NCI-H526 (cell line): ENCODE data around the gene C11orf24.

Experiments used
- DNase-seq, 2 experiments: peaks; one replicate each; lab custom pipeline; 2025; lab: John Stamatoyannopoulos, UW

C11orf24 gene

DNA sequence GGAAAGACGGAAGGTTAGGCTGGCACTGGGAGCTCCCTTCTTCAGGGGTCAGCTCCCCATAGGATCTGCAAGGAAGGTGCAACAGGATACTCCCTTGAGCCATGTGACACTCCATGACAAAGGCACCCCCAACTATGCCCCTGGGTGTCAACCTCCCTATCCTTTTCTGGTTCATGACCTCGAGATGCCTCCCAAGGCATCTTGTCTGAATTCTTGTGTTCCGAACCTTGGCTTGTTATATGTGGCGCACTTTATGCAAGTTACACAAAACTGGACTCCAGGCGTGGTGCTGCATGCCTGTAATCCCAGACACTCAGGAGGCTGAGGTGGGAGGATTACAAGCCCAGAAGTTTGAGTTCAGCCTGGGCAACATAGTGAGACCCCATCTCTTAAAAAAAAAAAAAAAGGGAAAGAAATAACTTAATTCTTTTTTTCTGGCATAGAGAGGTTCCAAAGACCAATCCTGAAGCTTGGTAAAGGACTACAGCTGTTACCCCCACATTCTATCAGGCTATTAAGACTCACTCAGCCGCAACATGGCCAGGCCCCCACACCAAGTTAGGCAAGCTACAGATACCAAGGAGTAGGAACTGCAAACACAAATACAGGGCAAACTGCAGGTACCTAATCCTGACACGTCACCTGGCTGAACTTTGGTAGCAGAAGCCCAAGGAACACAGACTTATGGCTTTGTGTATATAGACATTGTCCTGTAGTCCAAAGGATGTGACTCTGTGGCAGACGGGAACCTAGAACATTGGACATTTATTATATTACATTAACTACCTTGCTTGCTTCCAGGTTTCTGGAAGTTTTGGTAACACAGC is 1.4 kb downstream of the C11orf24 start:
- DNase-seq = no peak

DNA sequence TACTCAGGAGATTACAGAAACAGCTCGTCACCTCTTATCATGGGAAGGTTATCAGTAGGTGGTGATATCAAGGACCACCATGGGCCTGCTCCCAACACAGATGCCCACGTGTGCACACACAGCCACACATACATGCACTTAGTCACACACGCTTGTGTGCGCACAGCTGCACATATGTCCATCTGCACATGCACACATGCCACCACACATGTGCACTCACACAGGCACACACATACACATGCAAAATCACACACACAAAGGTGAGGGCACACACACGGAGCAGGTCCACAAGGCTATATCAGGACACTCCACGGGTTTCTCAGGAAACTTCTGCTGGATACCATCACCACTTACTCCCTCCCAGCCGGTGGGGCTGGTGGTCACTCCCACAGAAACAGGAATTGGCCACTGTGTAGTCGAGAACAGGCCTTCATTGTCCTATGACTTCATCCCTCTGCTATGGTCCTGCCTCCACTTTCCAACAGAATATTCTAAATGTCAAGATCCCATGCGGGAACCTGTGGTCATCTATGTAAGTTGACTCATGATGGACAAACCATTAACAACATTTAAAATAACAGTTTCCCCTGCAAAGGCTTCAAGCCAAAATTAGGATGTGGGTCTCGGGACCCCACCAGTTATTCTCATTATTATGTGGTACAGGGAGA is 2.2 kb downstream of the C11orf24 start:
- no peak for DNase-seq

- no peak for DNase-seq
Observed at GRCh38 chr11:68267881-68268240, 3.9 kb downstream of the C11orf24 start.

- DNase-seq = no peak
Observed at GRCh38 chr11:68266936-68267880, 4.6 kb downstream of the C11orf24 start.

DNA sequence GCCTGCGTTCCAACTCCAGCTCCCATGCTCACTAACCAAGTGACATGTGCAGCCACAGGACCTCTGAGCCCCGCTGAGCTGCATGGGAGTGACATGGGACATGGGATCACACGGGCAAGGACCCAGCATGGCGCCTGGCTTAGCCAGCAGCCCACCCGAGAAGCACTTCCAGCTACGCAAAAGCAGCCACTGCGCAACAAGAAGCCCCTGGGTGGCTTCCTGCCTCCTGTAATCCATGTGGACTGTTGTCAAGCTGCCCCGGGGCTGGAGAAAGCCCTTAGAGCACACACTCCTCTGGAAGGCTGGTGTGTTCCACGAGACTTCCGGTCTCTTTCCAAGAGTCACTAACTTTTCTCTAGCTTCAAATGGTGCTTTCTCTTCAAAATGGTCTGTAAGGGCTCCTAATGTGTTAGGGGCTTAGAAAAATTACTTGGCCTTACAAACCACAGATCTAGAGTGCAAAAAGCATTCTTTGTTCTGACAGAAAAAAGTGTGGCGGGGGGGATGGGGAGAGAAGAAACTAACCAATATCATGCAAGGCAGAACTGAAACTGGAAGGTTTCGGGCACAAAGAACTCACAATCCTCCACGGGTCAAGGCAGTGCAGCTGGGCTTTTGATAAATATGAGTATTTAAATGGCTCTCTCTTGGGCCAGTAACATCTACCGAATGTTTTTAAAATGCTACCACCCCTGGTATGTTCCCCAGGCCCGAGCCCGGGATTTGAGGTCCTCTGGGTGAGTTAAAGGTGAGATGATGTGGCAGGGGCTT is 5.5 kb downstream of the C11orf24 start:
- no peak for DNase-seq

DNA sequence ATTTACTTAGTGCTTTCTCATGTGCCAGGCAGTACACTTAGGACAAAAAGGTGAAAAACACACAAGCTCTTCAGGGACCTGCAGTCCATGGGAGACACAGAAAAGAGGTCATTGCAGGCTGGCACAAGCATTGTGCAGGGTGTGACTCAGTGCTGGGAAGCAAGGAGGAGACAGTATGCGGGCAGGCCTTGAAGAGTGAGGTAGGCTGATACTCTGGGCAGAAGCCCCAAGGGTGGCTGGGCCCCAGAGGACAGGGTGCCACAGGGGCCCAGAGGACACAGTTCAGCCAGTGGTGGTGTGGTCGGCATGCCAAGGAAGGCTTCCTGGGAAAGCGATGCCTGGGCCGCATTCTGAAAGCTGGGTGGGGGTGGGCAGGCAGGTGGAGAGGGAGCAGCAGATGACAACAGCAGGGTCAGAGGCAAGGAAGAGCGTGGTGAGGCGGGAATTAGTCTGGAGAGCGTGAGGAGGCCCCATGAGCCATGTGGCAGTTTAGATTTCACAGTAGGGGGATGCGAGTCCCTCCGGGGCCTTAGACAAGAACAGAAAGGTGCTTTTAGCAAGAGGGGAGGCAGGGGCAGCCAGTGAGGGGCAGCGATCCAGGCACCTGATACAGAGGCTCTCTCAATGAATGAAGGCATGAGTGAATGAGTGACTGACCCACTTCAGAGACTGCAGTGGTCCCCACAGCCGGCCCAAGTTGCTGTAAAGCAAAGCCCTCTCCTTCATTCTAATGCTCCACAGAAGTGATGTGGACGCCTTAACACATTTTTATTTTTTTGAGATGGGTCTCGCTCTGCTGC is 6.8 kb downstream of the C11orf24 start:
- no peak for DNase-seq

DNA sequence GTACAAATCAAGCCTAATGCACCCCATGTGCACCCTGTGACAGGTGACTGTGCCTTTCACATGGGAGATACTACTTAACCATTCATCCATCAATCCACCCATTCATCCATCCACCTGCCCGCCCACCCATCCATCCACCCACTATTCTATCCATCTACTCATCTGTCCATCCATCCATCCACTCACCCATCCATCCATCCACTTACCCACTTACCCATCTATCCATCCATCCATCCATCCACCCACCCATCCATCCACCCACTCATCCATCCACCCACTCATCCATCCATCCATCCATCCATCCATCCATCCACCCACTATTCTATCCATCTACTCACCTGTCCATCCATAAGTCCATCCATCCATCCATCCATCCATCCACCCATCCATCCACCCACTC is 7.5 kb downstream of the C11orf24 start:
- no peak for DNase-seq

GRCh38 chr11:68263444-68264035 is 8.2 kb downstream of the C11orf24 start:
- no peak for DNase-seq

DNA sequence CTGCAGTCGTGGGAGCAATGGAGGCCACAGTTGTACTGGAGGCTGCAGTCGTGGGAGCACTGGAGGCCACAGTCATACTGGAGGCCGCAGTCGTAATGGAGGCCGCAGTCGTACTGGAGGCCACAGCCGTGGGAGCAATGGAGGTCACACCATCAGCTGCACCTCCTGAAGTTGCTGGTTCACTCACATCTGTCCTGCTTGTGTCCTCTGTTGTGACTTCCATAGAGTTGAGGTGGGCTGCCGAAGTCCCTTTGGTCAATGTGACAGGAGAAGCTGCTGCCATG is 9.3 kb downstream of the C11orf24 start:
- DNase-seq = no peak

GRCh38 chr11:68261749-68262543 is 9.8 kb downstream of the C11orf24 start:
- no peak for DNase-seq

DNA sequence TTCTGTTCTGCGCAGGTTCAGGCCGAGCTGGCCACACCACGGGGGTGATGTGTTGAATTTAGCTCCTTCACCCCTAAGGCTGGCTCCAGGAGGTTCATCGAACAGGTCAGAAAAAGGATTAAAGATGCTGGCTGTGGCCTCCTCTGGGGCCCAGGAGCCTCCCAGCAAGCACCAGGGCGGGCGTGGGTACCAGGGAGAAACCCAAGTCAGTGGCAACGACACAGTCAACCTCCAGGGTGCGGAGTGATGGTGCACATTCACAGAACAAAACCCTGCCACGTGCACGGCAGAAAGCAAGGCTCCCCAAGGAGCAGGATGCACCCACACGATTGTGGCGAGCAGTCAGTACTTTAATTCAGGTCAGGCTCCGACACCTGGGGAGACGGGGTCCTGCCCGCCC is 10.8 kb downstream of the C11orf24 start:
- DNase-seq = no peak

GRCh38 chr11:68260484-68260883 is 11.3 kb downstream of the C11orf24 start:
- DNase-seq = no peak

- DNase-seq = no peak
Observed at GRCh38 chr11:68259122-68259959, 12.4 kb downstream of the C11orf24 start.

GRCh38 chr11:68258363-68258765 is 13.4 kb downstream of the C11orf24 start:
- DNase-seq = no peak

- DNase-seq = peak; percentile 85 to 97
Observed at GRCh38 chr11:68257477-68258362, 14.1 kb downstream of the C11orf24 start.

- peak in 1 of 2 experiments; percentile 21 for DNase-seq
Observed at GRCh38 chr11:68256331-68256741, 15.4 kb downstream of the C11orf24 start.

DNA sequence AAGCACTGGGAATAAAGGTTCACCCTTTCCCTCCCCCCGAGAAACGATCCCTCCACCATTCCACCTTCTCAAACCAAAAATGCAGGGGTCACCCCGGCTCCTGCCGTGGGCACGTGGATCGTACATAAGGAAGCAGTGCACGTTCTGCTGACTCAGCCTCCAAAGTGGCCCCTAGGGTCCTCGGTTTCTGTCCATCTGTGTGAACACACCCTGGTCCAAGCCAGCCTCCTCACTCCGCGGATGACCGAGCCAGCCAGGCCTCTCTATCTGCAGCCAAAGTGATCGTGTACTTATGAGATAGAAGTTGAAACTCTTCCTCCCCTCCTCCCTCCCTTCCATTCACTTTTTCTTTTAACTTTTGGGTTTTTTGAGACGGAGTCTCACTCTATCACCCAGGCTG is 16.2 kb downstream of the C11orf24 start:
- no peak for DNase-seq

- no peak for DNase-seq
Observed at GRCh38 chr11:68254421-68254820, 17.4 kb downstream of the C11orf24 start.
